SH-SY5Y (cell line): Measurements from ENCODE around the gene ELMOD2.

Experiments used
- GATA2 ChIP-seq: IDR thresholded peaks from 2 replicates; pipeline ENCODE4 v1.6.1; 2011; ENCODE audit warnings: mild to moderate bottlenecking, low read depth, low read length
- GATA3 ChIP-seq: IDR thresholded peaks from 2 replicates; pipeline ENCODE4 v1.6.1; 2011; ENCODE audit warnings: low read depth, mild to moderate bottlenecking, low read length, moderate library complexity

GRCh38 chr4:140568507-140569306 lies 44.7 kb downstream of the ELMOD2 start, which contains the start of gene UCP1:
- TF ChIP-seq GATA2 (no peak), GATA3 (no peak)
